H1 (cell line): ENCODE measurements around the gene FAM227B. TPM values are rescaled to one million over a fixed set of nuclear protein-coding genes. Genes with fewer than 3 reads are reported as not detected.

ENCODE experiments used
- CHD2 ChIP-seq: IDR thresholded peaks from 2 replicates; pipeline ENCODE4 v1.6.1; 2012; ENCODE audit warnings: low read length, improper control_type of control experiment
- CHD7 ChIP-seq: fragments of 300-600 bp; sonication (generic); IDR thresholded peaks from 2 replicates; pipeline ENCODE4 v1.7.1; 2012; ENCODE audit warnings: low read length, moderate library complexity, mild to moderate bottlenecking, inconsistent platforms; ENCODE audit not compliant: insufficient replicate concordance
- NANOG ChIP-seq: IDR thresholded peaks from 2 replicates; pipeline ENCODE4 v1.6.1; 2011; ENCODE audit warnings: low read length, low read depth, mild to moderate bottlenecking, inconsistent platforms; ENCODE audit not compliant: insufficient read depth, poor library complexity, severe bottlenecking
- PHF8 ChIP-seq: fragments of 200-600 bp; sonication (generic); conservative IDR thresholded peaks from 2 replicates; pipeline ENCODE4 v1.7.1; 2012; ENCODE audit warnings: low read depth, mild to moderate bottlenecking, inconsistent platforms, low read length, moderate library complexity
- polyA plus RNA-seq, 7 experiments: library from polyadenylated mRNA; depleted of rRNA in 3 of 7; stranded (reverse) in 5 of 7; unstranded in 2 of 7; fragments of >200 nt in 5 of 7; fragments of 200-250 nt in 2 of 7; gene quantifications; 1 replicate in 5 of 7; 2 replicates in 1 of 7; 4 replicates in 1 of 7; pipeline versions ENCODE4 v1.2.1 to v1.2.3, GENCODE V29; 2011 to 2013; ENCODE audit warnings: missing spikeins in 2 of 7, mixed read lengths in 2 of 7
- total RNA-seq: library from RNA; stranded (reverse); fragmentation: NEBNext Ultra II Directional; extraction: Animal tissue kit (Norgen Biotek cat#: 25700); gene quantifications from 2 replicates; pipeline ENCODE4 v1.2.1, GENCODE V29; 2021

FAM227B gene
- total and polyA plus RNA-seq, 2 of the 8 experiments (the other 6 are each of a cell fraction or from before 2014, with no cell fraction given): 4.0 to 6.5 TPM

- TF ChIP-seq CHD7 (no peak), CHD2 (no peak), PHF8 (no peak), NANOG (no peak)
These were observed 319.8 kb downstream of the FAM227B start (continued) for GRCh38 chr15:49300856-49301255.
